Cerebellar cortex (tissue), 1 donor: ENCODE results near the gene RPS5.
"Not testable (repeated sequence)": the region's sequence is repeated elsewhere in the genome, so short reads cannot be mapped to it uniquely, and the experiment has no call there.

Experiments
- DNase-seq: peaks from one replicate; pipeline ENCODE4 v3.0.0-alpha.2; 2015; ENCODE audit warnings: low spot score

The RPS5 gene

GRCh38 chr19:58356766-58357480 lies 30.1 kb upstream of the RPS5 start:
- no peak for DNase-seq

- DNase-seq, result no peak
Observed at GRCh38 chr19:58357481-58358145, 29.5 kb upstream of the RPS5 start.

- DNase-seq, result no peak
Observed at GRCh38 chr19:58361900-58362271, 25.2 kb upstream of the RPS5 start.

- peak; percentile 94 for DNase-seq
Observed at GRCh38 chr19:58362272-58362994, 24.6 kb upstream of the RPS5 start, which contains the start of gene ZNF497. TSS of gene ZNF497 (minus strand) at chr19:58362751. CDS start at chr19:58357635, 5,116 bp downstream.

GRCh38 chr19:58364146-58364545 lies 22.9 kb upstream of the RPS5 start:
- DNase-seq, result no peak

- no peak for DNase-seq
Observed at GRCh38 chr19:58366585-58367430, 20.3 kb upstream of the RPS5 start.

GRCh38 chr19:58367698-58368454 lies 19.2 kb upstream of the RPS5 start:
- no peak for DNase-seq

GRCh38 chr19:58368561-58369360 lies 18.3 kb upstream of the RPS5 start:
- no peak for DNase-seq

GRCh38 chr19:58372311-58373133 lies 14.5 kb upstream of the RPS5 start:
- no peak for DNase-seq

- no peak for DNase-seq
Observed at GRCh38 chr19:58374200-58374599, 12.9 kb upstream of the RPS5 start.

GRCh38 chr19:58376724-58377123 lies 10.3 kb upstream of the RPS5 start:
- not testable (repeated sequence) for DNase-seq

- no peak for DNase-seq
Observed at GRCh38 chr19:58379246-58379645, 7.8 kb upstream of the RPS5 start.

GRCh38 chr19:58380037-58380661 lies 6.9 kb upstream of the RPS5 start:
- no peak for DNase-seq

- peak; percentile 100 for DNase-seq
Observed at GRCh38 chr19:58380662-58381459, 6.2 kb upstream of the RPS5 start, which contains the start of gene ZNF837. TSS of gene ZNF837 (minus strand) at chr19:58381030. CDS start at chr19:58369332, 11,698 bp downstream.

GRCh38 chr19:58381460-58382212 lies 5.4 kb upstream of the RPS5 start:
- no peak for DNase-seq

- no peak for DNase-seq
Observed at GRCh38 chr19:58382997-58383603, 4.0 kb upstream of the RPS5 start.
